SK-N-SH treated with all-trans-retinoic acid at 6 μM for 48 hours (cell line): ENCODE measurements around the gene PBX1.

ENCODE experiments used
- ATAC-seq: fragments of 200-7000 bp; cut with Tn5 transposase; 3 replicates; pipeline ENCODE4 v1.9.1; 2020; ENCODE audit warnings: mild to moderate bottlenecking, moderate library complexity
- ARNTL ChIP-seq: fragments of 450-650 bp; formaldehyde crosslinking; IDR thresholded peaks from 2 replicates; pipeline ENCODE4 v1.5.0; 2020; ENCODE audit warnings: low read depth, mild to moderate bottlenecking, moderate library complexity, borderline replicate concordance
- BACH2 ChIP-seq: fragments of 250-450 bp; sonication (Bioruptor Pico); IDR thresholded peaks from 2 replicates; pipeline ENCODE4 v1.9.0; 2021; ENCODE audit warnings: mild to moderate bottlenecking, borderline replicate concordance
- CREB5 ChIP-seq: fragments of 250-450 bp; sonication (Bioruptor Pico); IDR thresholded peaks from 2 replicates; pipeline ENCODE4 v1.5.1; 2020; ENCODE audit warnings: low read depth, mild to moderate bottlenecking, moderate library complexity
- CSDC2 ChIP-seq: fragments of 250-450 bp; sonication (Bioruptor Pico); IDR thresholded peaks from 2 replicates; pipeline ENCODE4 v1.5.0; 2020; ENCODE audit warnings: mild to moderate bottlenecking, moderate library complexity
- ESRRG ChIP-seq: fragments of 250-450 bp; sonication (Bioruptor Pico); IDR thresholded peaks from 2 replicates; pipeline ENCODE4 v1.6.1; 2021; ENCODE audit warnings: mild to moderate bottlenecking
- GLIS3 ChIP-seq: fragments of 250-450 bp; sonication (Bioruptor Pico); IDR thresholded peaks from 2 replicates; pipeline ENCODE4 v1.5.0; 2020; ENCODE audit warnings: mild to moderate bottlenecking, moderate library complexity
- OSR1 ChIP-seq: fragments of 250-450 bp; sonication (Bioruptor Pico); IDR thresholded peaks from 2 replicates; pipeline ENCODE4 v1.8.0; 2022; ENCODE audit warnings: moderate library complexity, mild to moderate bottlenecking, inconsistent platforms
- PPARA ChIP-seq: fragments of 250-450 bp; sonication (Bioruptor Pico); IDR thresholded peaks from 2 replicates; pipeline ENCODE4 v1.5.0; 2020; ENCODE audit warnings: mild to moderate bottlenecking, borderline replicate concordance
- RARB ChIP-seq: fragments of 250-450 bp; sonication (Bioruptor Pico); IDR thresholded peaks from 2 replicates; pipeline ENCODE4 v1.8.0; 2021; ENCODE audit warnings: mild to moderate bottlenecking, moderate library complexity
- SNAI2 ChIP-seq: fragments of 250-450 bp; sonication (Bioruptor Pico); IDR thresholded peaks from 2 replicates; pipeline ENCODE4 v1.5.0; 2020; ENCODE audit warnings: mild to moderate bottlenecking, moderate library complexity
- TCF4 ChIP-seq: fragments of 250-450 bp; sonication (Bioruptor Pico); IDR thresholded peaks from 2 replicates; pipeline ENCODE4 v1.8.0; 2021; ENCODE audit warnings: mild to moderate bottlenecking, moderate library complexity, borderline replicate concordance
- TOX ChIP-seq: fragments of 250-450 bp; sonication (Bioruptor Pico); IDR thresholded peaks from 2 replicates; pipeline ENCODE4 v1.8.0; 2021; ENCODE audit warnings: mild to moderate bottlenecking, moderate library complexity, borderline replicate concordance
- ZFP3 ChIP-seq: fragments of 250-450 bp; sonication (Bioruptor Pico); IDR thresholded peaks from 2 replicates; pipeline ENCODE4 v1.5.0; 2020; ENCODE audit warnings: mild to moderate bottlenecking, moderate library complexity
- ZFP30 ChIP-seq: fragments of 450-650 bp; formaldehyde crosslinking; IDR thresholded peaks from 2 replicates; pipeline ENCODE4 v1.5.0; 2022; ENCODE audit warnings: mild to moderate bottlenecking, moderate library complexity
- ZNF565 ChIP-seq: fragments of 450-650 bp; formaldehyde crosslinking; conservative IDR thresholded peaks from 2 replicates; pipeline ENCODE4 v1.5.0; 2020; ENCODE audit warnings: low read depth, mild to moderate bottlenecking, moderate library complexity
- ZNF70 ChIP-seq: fragments of 450-650 bp; formaldehyde crosslinking; IDR thresholded peaks from 2 replicates; pipeline ENCODE4 v1.5.0; 2020; ENCODE audit warnings: mild to moderate bottlenecking, moderate library complexity
- TF ChIP-seq, protein P1 (sequence below): fragments of 250-450 bp; sonication (Bioruptor Pico); IDR thresholded peaks from 2 replicates; pipeline ENCODE4 v1.8.0; 2021; ENCODE audit warnings: low read depth, mild to moderate bottlenecking, moderate library complexity, borderline replicate concordance
- TF ChIP-seq, protein P2 (sequence below): fragments of 250-450 bp; sonication (Bioruptor Pico); IDR thresholded peaks from 2 replicates; pipeline ENCODE4 v1.5.1; 2021; ENCODE audit warnings: mild to moderate bottlenecking, moderate library complexity
- TF ChIP-seq, protein P3 (sequence below): fragments of 250-450 bp; sonication (Bioruptor Pico); IDR thresholded peaks from 2 replicates; pipeline ENCODE4 v1.5.0; 2020; ENCODE audit warnings: mild to moderate bottlenecking, moderate library complexity
- TF ChIP-seq, protein P4 (sequence below): fragments of 250-450 bp; sonication (Bioruptor Pico); IDR thresholded peaks from 2 replicates; pipeline ENCODE4 v1.8.0; 2020; ENCODE audit warnings: mild to moderate bottlenecking, moderate library complexity, borderline replicate concordance

PBX1 gene

DNA sequence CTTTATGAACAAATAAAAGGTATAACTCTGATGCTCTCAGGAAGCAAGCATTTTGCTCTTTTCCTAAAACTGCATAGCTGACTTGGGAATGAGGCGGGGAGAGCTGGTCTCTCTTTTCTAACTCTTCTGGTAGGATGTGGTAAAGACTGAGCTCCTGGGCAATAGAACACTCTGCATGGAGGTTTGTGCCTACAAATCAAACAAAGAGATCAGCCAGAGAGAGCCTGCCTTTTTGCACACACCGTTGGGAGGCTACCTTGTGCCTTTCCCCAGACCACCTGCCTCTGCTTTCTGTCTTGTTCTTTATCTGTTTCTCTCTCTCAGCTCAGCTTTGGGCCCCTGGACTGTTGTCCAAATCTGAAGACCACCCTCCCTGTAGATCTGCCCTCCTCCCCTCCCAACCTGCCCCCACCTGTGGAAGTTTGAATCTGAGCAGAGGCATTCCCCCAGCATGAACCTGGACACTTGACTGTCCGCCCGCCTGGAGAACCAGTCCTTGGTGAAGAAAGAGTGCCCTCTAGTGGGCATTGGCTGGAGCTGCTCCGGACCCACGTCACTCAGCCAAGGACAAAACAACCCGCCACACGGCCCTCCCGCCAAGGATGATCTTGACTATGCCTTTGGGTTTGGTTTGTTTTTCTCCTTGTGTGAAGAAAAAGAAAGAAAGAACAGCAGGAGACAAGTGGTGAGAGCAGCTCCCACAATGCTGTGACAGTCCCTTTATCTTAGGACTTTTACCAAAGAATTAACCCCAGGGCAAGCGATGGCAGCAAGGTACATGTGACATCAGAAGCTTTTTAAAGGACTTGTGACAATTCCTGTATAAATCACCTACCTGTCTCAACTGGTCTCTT lies 228.2 kb downstream of the PBX1 start:
- ATAC-seq, result peak; percentile 97

GRCh38 chr1:164787834-164788231 lies 228.8 kb downstream of the PBX1 start:
- ATAC-seq, result peak; percentile 64
- TF ChIP-seq, protein P1, sequence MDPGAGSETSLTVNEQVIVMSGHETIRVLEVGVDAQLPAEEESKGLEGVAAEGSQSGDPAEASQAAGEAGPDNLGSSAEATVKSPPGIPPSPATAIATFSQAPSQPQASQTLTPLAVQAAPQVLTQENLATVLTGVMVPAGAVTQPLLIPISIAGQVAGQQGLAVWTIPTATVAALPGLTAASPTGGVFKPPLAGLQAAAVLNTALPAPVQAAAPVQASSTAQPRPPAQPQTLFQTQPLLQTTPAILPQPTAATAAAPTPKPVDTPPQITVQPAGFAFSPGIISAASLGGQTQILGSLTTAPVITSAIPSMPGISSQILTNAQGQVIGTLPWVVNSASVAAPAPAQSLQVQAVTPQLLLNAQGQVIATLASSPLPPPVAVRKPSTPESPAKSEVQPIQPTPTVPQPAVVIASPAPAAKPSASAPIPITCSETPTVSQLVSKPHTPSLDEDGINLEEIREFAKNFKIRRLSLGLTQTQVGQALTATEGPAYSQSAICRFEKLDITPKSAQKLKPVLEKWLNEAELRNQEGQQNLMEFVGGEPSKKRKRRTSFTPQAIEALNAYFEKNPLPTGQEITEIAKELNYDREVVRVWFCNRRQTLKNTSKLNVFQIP (CRISPR knock-in tag), result no peak
- TF ChIP-seq OSR1 (CRISPR knock-in tag), result no peak
- TF ChIP-seq TCF4 (CRISPR knock-in tag), result no peak
- no peak for TF ChIP-seq CSDC2
- TF ChIP-seq CREB5 (CRISPR knock-in tag), result no peak
- TF ChIP-seq ZFP3 (CRISPR knock-in tag), result no peak
- no peak for TF ChIP-seq ZNF565 (CRISPR knock-in tag)
- no peak for TF ChIP-seq ZNF70 (CRISPR knock-in tag)
- TF ChIP-seq RARB (CRISPR knock-in tag), result no peak
- no peak for TF ChIP-seq BACH2
- TF ChIP-seq PPARA (CRISPR knock-in tag), result no peak

More for the DNA sequence above, 228.2 kb downstream of the PBX1 start:
- TF ChIP-seq, protein P1 (CRISPR knock-in tag), result no peak; the same call in 1 of the 2 replicates
- TF ChIP-seq CREB5 (CRISPR knock-in tag) (no peak), TOX (no peak), ESRRG (CRISPR knock-in tag) (no peak), OSR1 (CRISPR knock-in tag) (no peak), SNAI2 (no peak), ZFP30 (CRISPR knock-in tag) (no peak), GLIS3 (no peak), CSDC2 (no peak), ZNF70 (CRISPR knock-in tag) (no peak), BACH2 (no peak), PPARA (CRISPR knock-in tag) (no peak), ARNTL (CRISPR knock-in tag) (no peak), ZNF565 (CRISPR knock-in tag) (no peak)
- TF ChIP-seq, protein P2, sequence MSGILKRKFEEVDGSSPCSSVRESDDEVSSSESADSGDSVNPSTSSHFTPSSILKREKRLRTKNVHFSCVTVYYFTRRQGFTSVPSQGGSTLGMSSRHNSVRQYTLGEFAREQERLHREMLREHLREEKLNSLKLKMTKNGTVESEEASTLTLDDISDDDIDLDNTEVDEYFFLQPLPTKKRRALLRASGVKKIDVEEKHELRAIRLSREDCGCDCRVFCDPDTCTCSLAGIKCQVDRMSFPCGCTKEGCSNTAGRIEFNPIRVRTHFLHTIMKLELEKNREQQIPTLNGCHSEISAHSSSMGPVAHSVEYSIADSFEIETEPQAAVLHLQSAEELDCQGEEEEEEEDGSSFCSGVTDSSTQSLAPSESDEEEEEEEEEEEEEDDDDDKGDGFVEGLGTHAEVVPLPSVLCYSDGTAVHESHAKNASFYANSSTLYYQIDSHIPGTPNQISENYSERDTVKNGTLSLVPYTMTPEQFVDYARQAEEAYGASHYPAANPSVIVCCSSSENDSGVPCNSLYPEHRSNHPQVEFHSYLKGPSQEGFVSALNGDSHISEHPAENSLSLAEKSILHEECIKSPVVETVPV (CRISPR knock-in tag), result no peak
- TF ChIP-seq, protein P3, sequence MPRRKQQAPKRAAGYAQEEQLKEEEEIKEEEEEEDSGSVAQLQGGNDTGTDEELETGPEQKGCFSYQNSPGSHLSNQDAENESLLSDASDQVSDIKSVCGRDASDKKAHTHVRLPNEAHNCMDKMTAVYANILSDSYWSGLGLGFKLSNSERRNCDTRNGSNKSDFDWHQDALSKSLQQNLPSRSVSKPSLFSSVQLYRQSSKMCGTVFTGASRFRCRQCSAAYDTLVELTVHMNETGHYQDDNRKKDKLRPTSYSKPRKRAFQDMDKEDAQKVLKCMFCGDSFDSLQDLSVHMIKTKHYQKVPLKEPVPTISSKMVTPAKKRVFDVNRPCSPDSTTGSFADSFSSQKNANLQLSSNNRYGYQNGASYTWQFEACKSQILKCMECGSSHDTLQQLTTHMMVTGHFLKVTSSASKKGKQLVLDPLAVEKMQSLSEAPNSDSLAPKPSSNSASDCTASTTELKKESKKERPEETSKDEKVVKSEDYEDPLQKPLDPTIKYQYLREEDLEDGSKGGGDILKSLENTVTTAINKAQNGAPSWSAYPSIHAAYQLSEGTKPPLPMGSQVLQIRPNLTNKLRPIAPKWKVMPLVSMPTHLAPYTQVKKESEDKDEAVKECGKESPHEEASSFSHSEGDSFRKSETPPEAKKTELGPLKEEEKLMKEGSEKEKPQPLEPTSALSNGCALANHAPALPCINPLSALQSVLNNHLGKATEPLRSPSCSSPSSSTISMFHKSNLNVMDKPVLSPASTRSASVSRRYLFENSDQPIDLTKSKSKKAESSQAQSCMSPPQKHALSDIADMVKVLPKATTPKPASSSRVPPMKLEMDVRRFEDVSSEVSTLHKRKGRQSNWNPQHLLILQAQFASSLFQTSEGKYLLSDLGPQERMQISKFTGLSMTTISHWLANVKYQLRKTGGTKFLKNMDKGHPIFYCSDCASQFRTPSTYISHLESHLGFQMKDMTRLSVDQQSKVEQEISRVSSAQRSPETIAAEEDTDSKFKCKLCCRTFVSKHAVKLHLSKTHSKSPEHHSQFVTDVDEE (CRISPR knock-in tag), result no peak
- TF ChIP-seq, protein P4, sequence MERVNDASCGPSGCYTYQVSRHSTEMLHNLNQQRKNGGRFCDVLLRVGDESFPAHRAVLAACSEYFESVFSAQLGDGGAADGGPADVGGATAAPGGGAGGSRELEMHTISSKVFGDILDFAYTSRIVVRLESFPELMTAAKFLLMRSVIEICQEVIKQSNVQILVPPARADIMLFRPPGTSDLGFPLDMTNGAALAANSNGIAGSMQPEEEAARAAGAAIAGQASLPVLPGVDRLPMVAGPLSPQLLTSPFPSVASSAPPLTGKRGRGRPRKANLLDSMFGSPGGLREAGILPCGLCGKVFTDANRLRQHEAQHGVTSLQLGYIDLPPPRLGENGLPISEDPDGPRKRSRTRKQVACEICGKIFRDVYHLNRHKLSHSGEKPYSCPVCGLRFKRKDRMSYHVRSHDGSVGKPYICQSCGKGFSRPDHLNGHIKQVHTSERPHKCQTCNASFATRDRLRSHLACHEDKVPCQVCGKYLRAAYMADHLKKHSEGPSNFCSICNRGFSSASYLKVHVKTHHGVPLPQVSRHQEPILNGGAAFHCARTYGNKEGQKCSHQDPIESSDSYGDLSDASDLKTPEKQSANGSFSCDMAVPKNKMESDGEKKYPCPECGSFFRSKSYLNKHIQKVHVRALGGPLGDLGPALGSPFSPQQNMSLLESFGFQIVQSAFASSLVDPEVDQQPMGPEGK, result no peak
- TF ChIP-seq, all 23 proteins: peak for 0
